ENCODE results near the gene PEX6.

- TF ChIP-seq, protein P1, sequence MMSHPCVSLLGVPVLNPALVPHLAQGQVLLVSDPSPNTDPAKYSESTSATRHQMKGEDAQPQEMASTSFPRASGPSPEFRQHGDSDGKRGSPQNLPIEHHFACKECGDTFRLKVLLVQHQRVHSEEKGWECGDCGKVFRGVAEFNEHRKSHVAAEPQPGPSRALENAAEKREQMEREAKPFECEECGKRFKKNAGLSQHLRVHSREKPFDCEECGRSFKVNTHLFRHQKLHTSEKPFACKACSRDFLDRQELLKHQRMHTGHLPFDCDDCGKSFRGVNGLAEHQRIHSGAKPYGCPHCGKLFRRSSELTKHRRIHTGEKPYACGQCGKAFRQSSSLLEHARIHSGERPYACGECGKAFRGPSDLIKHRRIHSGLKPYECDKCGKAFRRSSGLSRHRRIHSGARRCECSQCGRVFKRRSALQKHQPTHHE (CRISPR knock-in tag; IDR thresholded peaks at IDR 0.05; ENCODE audit: borderline replicate concordance), result no peak
- TF ChIP-seq GTF2F1 (IDR thresholded peaks at IDR 0.05; ENCODE audit: low read length) (no peak), ATF3 (CRISPR knock-in tag; IDR thresholded peaks at IDR 0.05) (no peak), ISL2 (CRISPR knock-in tag; IDR thresholded peaks at IDR 0.05) (no peak), POLR2A (IDR thresholded peaks at IDR 0.05; ENCODE audit: insufficient read depth in 1 of 2, low read depth in 2 of 2, low read length in 2 of 2) (no peak), PHF8 (CRISPR knock-in tag; IDR thresholded peaks at IDR 0.05) (no peak), SRF (IDR thresholded peaks at IDR 0.05; ENCODE audit: low read depth, low read length) (no peak)
- TF ChIP-seq, protein P2, sequence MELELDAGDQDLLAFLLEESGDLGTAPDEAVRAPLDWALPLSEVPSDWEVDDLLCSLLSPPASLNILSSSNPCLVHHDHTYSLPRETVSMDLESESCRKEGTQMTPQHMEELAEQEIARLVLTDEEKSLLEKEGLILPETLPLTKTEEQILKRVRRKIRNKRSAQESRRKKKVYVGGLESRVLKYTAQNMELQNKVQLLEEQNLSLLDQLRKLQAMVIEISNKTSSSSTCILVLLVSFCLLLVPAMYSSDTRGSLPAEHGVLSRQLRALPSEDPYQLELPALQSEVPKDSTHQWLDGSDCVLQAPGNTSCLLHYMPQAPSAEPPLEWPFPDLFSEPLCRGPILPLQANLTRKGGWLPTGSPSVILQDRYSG (CRISPR knock-in tag; IDR thresholded peaks at IDR 0.05), result no peak
- TF ChIP-seq, protein P3, sequence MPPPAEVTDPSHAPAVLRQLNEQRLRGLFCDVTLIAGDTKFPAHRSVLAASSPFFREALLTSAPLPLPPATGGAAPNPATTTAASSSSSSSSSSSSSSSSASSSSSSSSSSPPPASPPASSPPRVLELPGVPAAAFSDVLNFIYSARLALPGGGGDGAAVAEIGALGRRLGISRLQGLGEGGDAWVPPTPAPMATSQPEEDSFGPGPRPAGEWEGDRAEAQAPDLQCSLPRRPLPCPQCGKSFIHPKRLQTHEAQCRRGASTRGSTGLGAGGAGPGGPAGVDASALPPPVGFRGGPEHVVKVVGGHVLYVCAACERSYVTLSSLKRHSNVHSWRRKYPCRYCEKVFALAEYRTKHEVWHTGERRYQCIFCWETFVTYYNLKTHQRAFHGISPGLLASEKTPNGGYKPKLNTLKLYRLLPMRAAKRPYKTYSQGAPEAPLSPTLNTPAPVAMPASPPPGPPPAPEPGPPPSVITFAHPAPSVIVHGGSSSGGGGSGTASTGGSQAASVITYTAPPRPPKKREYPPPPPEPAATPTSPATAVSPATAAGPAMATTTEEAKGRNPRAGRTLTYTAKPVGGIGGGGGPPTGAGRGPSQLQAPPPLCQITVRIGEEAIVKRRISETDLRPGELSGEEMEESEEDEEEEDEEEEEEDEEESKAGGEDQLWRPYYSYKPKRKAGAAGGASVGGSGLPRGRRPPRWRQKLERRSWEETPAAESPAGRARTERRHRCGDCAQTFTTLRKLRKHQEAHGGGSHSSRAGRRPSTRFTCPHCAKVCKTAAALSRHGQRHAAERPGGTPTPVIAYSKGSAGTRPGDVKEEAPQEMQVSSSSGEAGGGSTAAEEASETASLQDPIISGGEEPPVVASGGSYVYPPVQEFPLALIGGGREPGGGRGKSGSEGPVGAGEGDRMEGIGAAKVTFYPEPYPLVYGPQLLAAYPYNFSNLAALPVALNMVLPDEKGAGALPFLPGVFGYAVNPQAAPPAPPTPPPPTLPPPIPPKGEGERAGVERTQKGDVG (CRISPR knock-in tag; IDR thresholded peaks at IDR 0.05; ENCODE audit: borderline replicate concordance), result no peak
These were observed 2.9 kb upstream of the PEX6 start for GRCh38 chr6:42981836-42982235.

Data from HepG2 (cell line).